ENCODE results near the gene LARP7.
"Not testable (repeated sequence)": the region's sequence is repeated elsewhere in the genome, so short reads cannot be mapped to it uniquely, and the experiment has no call there.

GRCh38 chr4:112612814-112613213 is 24.1 kb upstream of the LARP7 start:
- TF ChIP-seq CTCF (IDR thresholded peaks at IDR 0.05; ENCODE audit: insufficient read depth, low read length, poor library complexity, severe bottlenecking); EZH2phosphoT487 (conservative IDR thresholded peaks at IDR 0.05; ENCODE audit: low read length): not testable (repeated sequence)

Measured in SU-DHL-6 (cell line).